Measurements from ENCODE around the gene PHOX2A.

The PHOX2A gene

GRCh38 chr11:72195518-72196270 lies 48.3 kb downstream of the PHOX2A start:
- Histone ChIP-seq H3K27me3 (replicated peaks; ENCODE audit: control insufficient read depth, insufficient read depth, low read length) (peaks cover 1% of the 10 kb centered on the region), H3K4me3 (replicated peaks; ENCODE audit: low read depth, low read length) (no peak overlapping the region), H3K36me3 (ENCODE audit: control insufficient read depth, insufficient read depth, low read length) (no peaks in the 10 kb centered on the region)
- TF ChIP-seq, protein P1, sequence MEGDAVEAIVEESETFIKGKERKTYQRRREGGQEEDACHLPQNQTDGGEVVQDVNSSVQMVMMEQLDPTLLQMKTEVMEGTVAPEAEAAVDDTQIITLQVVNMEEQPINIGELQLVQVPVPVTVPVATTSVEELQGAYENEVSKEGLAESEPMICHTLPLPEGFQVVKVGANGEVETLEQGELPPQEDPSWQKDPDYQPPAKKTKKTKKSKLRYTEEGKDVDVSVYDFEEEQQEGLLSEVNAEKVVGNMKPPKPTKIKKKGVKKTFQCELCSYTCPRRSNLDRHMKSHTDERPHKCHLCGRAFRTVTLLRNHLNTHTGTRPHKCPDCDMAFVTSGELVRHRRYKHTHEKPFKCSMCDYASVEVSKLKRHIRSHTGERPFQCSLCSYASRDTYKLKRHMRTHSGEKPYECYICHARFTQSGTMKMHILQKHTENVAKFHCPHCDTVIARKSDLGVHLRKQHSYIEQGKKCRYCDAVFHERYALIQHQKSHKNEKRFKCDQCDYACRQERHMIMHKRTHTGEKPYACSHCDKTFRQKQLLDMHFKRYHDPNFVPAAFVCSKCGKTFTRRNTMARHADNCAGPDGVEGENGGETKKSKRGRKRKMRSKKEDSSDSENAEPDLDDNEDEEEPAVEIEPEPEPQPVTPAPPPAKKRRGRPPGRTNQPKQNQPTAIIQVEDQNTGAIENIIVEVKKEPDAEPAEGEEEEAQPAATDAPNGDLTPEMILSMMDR (IDR thresholded peaks at IDR 0.05; ENCODE audit: insufficient read depth, low read length, poor library complexity, severe bottlenecking) = no peak
- DNase-seq (ENCODE audit: extremely low read depth, insufficient read length) = no peak

DNA sequence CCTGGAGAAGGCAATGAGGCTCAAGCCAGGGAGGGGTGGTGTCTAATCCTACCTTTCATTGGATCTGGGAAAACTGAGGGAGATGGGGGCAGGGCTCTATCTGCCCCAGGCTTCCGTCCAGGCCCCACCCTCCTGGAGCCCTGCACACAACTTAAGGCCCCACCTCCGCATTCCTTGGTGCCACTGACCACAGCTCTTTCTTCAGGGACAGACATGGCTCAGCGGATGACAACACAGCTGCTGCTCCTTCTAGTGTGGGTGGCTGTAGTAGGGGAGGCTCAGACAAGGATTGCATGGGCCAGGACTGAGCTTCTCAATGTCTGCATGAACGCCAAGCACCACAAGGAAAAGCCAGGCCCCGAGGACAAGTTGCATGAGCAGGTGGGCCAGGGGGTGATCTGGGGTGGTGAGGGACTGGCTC lies 52.0 kb downstream of the PHOX2A start, which contains the start of gene FOLR1:
Gene FOLR1 (plus strand): TSS at position 180 of the 421 bp plus-strand sequence. CDS start 34 bp downstream, at position 214.
- DNase-seq (ENCODE audit: extremely low read depth, insufficient read length) = no peak
- H3K36me3 ChIP-seq (ENCODE audit: control insufficient read depth, insufficient read depth, low read length) = no peaks in the 10 kb centered on the region
- no peak within 1 kb of the TSS for H3K4me3 ChIP-seq (replicated peaks; ENCODE audit: low read depth, low read length)
- TF ChIP-seq, protein P1 (IDR thresholded peaks at IDR 0.05; ENCODE audit: insufficient read depth, low read length, poor library complexity, severe bottlenecking) = no peak
- peaks cover 1% of the 10 kb centered on the region for H3K27me3 ChIP-seq (replicated peaks; ENCODE audit: control insufficient read depth, insufficient read depth, low read length)

DNA sequence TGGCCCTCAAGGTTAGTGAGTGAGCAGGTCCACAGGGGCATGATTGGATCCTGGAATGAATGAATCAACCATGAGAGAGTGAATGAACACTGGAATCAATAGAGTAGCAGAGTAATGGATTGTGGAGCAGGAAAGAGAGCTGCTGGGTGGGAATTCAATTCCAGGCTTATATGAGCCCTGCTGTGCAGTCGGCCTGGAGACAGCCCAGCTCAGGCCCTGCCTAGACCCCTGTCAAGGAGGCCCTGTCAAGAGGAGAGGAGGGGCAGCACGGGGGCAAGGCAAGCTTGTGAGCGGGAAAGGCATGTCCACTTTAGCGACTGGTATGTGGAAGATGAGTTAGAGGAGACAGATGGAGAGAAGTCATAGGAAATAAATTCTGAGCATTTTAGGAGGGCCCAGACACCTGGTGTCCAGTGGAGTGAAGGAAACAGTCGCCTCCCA lies 53.3 kb downstream of the PHOX2A start:
- TF ChIP-seq, protein P1 (IDR thresholded peaks at IDR 0.05; ENCODE audit: insufficient read depth, low read length, poor library complexity, severe bottlenecking) = no peak
- peaks cover under 1% of the 10 kb centered on the region for H3K27me3 ChIP-seq (replicated peaks; ENCODE audit: control insufficient read depth, insufficient read depth, low read length)

GRCh38 chr11:72189455-72190250 lies 54.3 kb downstream of the PHOX2A start:
- TF ChIP-seq, protein P1 (IDR thresholded peaks at IDR 0.05; ENCODE audit: insufficient read depth, low read length, poor library complexity, severe bottlenecking) = no peak
- H3K27me3 ChIP-seq (replicated peaks; ENCODE audit: control insufficient read depth, insufficient read depth, low read length) = no peaks in the 10 kb centered on the region
- H3K4me3 ChIP-seq (replicated peaks; ENCODE audit: low read depth, low read length) = no peak overlapping the region
- H3K36me3 ChIP-seq (ENCODE audit: control insufficient read depth, insufficient read depth, low read length) = no peaks in the 10 kb centered on the region
- DNase-seq (ENCODE audit: extremely low read depth, insufficient read length) = no peak

More for the DNA sequence above, 53.3 kb downstream of the PHOX2A start:
- DNase-seq (ENCODE audit: extremely low read depth, insufficient read length) = no peak
- H3K4me3 ChIP-seq (replicated peaks; ENCODE audit: low read depth, low read length) = no peak overlapping the region
- H3K36me3 ChIP-seq (ENCODE audit: control insufficient read depth, insufficient read depth, low read length) = no peaks in the 10 kb centered on the region
